Endothelial cell of umbilical vein (primary cell): Measurements from ENCODE around the gene SLC1A7. TPM values are rescaled to one million over a fixed set of nuclear protein-coding genes. Genes with fewer than 3 reads are reported as not detected.

Source experiments
- BruUV-seq: library from RNA; stranded (reverse); fragments of 400-500 nt; replicated peaks from 2 replicates; lab custom pipeline; 2021; lab: Mats Ljungman, UMichigan
- CTCF ChIA-PET: fragments of 300-600, 350-600 bp; sonication (Branson Sonifier 250); formaldehyde crosslinking; loops from one replicate; lab custom pipeline; 2021; ENCODE audit warnings: antibody characterized with exemption, inconsistent platforms; lab: Charles Lee
- POLR2A ChIA-PET: fragments of 300-600, 350-600 bp; sonication (Branson Sonifier 250); formaldehyde crosslinking; loops from one replicate; lab custom pipeline; 2021; ENCODE audit warnings: antibody characterized with exemption, inconsistent platforms; lab: Charles Lee
- DNase-seq: peaks from one replicate; pipeline ENCODE4 v3.0.0-alpha.2; 2011; ENCODE audit warnings: low read depth, low spot score
- FAIRE-seq: peaks from 2 replicates; lab custom pipeline; 2011; peaks lifted over from hg19 to GRCh38; lab: Jason Lieb, UNC
- H2AFZ ChIP-seq: 2 replicates; pipeline ENCODE4 v1.6.0; 2012; ENCODE audit warnings: low read depth, low read length, control low read depth, inconsistent platforms
- H3K27ac ChIP-seq: 2 replicates; pipeline ENCODE4 v1.5.1; 2011; ENCODE audit warnings: low read depth, mild to moderate bottlenecking, control low read depth, low read length, moderate library complexity; ENCODE audit not compliant: insufficient read depth
- H3K27me3 ChIP-seq, 2 experiments: 2 replicates each; pipeline versions ENCODE4 v1.6.0 to v1.6.1; 2011; ENCODE audit warnings: low read length in 2 of 2, mixed read lengths in 1 of 2; ENCODE audit not compliant: control insufficient read depth in 2 of 2, insufficient read depth in 2 of 2
- H3K36me3 ChIP-seq, 2 experiments: 2 replicates in 1 of 2; 3 replicates in 1 of 2; pipeline ENCODE4 v1.5.1; 2011; ENCODE audit warnings: low read length in 2 of 2, mild to moderate bottlenecking in 1 of 2, moderate library complexity in 1 of 2; ENCODE audit not compliant: control insufficient read depth in 2 of 2, insufficient read depth in 2 of 2; ENCODE audit errors: extremely low read depth in 1 of 2
- H3K4me1 ChIP-seq: 3 replicates; pipeline ENCODE4 v1.5.1; 2011; ENCODE audit warnings: mild to moderate bottlenecking, low read length; ENCODE audit not compliant: control insufficient read depth, insufficient read depth; ENCODE audit errors: extremely low read depth
- H3K4me2 ChIP-seq: 2 replicates; pipeline ENCODE4 v1.6.1; 2011; ENCODE audit warnings: low read length, control low read depth, mixed read lengths; ENCODE audit not compliant: insufficient read depth
- H3K4me3 ChIP-seq, 3 experiments: fragments of 200-600 bp in 1 of 3; sonication (generic), shearing (Covaris generic) in 1 of 3; replicated peaks in 1 of 3; 2 replicates each; pipeline ENCODE4 v1.5.1; 2011 to 2016; ENCODE audit warnings: control low read depth in 3 of 3, low read length in 3 of 3, mild to moderate bottlenecking in 2 of 3, inconsistent platforms in 1 of 3, low read depth in 1 of 3, moderate library complexity in 1 of 3; ENCODE audit not compliant: insufficient read depth in 1 of 3
- H3K79me2 ChIP-seq: 2 replicates; pipeline ENCODE4 v1.6.0; 2012; ENCODE audit warnings: low read length, inconsistent platforms; ENCODE audit not compliant: control insufficient read depth, insufficient read depth
- H3K9ac ChIP-seq: replicated peaks from 2 replicates; pipeline ENCODE3; 2011; ENCODE audit warnings: low read length, control low read depth; ENCODE audit not compliant: insufficient read depth; ENCODE audit errors: extremely low read depth
- H3K9me1 ChIP-seq: replicated peaks from 3 replicates; pipeline ENCODE4 v1.6.0; 2011; ENCODE audit warnings: mild to moderate bottlenecking, low read length; ENCODE audit not compliant: control insufficient read depth, insufficient read depth; ENCODE audit errors: extremely low read depth
- H3K9me3 ChIP-seq: replicated peaks from 2 replicates; pipeline ENCODE4 v1.5.1; 2012; ENCODE audit warnings: low read length, inconsistent platforms; ENCODE audit not compliant: control insufficient read depth, insufficient read depth
- H4K20me1 ChIP-seq: replicated peaks from 2 replicates; pipeline ENCODE3; 2011; ENCODE audit warnings: mild to moderate bottlenecking, low read length; ENCODE audit not compliant: control insufficient read depth, insufficient read depth; ENCODE audit errors: extremely low read depth
- CTCF ChIP-seq, 2 donors: IDR thresholded peaks; 1 replicate in 1 of 2; 2 replicates in 1 of 2; pipeline ENCODE4 v1.5.1; 2011; ENCODE audit warnings: low read length in 2 of 2, mild to moderate bottlenecking in 2 of 2, moderate library complexity in 2 of 2, control low read depth in 1 of 2, inconsistent platforms in 1 of 2, low read depth in 1 of 2; ENCODE audit not compliant: insufficient read depth in 1 of 2; ENCODE audit errors: extremely low read depth in 1 of 2
- EZH2 ChIP-seq: IDR thresholded peaks from 2 replicates; pipeline ENCODE4 v1.6.1; 2012; ENCODE audit warnings: borderline replicate concordance, low read depth, mild to moderate bottlenecking, moderate library complexity, low read length, inconsistent platforms; ENCODE audit not compliant: severe bottlenecking
- FOS ChIP-seq: IDR thresholded peaks from 2 replicates; pipeline ENCODE4 v1.6.1; 2011; ENCODE audit warnings: mild to moderate bottlenecking, low read length, moderate library complexity, borderline replicate concordance; ENCODE audit not compliant: insufficient read depth
- GATA2 ChIP-seq: IDR thresholded peaks from 2 replicates; pipeline ENCODE4 v1.7.0; 2011; ENCODE audit warnings: low read depth, mild to moderate bottlenecking, moderate library complexity, mixed read lengths, low read length; ENCODE audit not compliant: insufficient read length, insufficient read depth
- JUN ChIP-seq: IDR thresholded peaks from 2 replicates; pipeline ENCODE4 v1.6.1; 2011; ENCODE audit warnings: borderline replicate concordance, low read depth; ENCODE audit not compliant: insufficient read length, insufficient read depth
- MAX ChIP-seq: IDR thresholded peaks from 2 replicates; pipeline ENCODE4 v1.6.1; 2011; ENCODE audit not compliant: insufficient read depth, insufficient read length
- MYC ChIP-seq: IDR thresholded peaks from one replicate; pipeline ENCODE4 v1.6.1; 2011; ENCODE audit warnings: mild to moderate bottlenecking, low read depth, low read length
- POLR2A ChIP-seq: IDR thresholded peaks from 2 replicates; pipeline ENCODE4 v1.6.1; 2012; ENCODE audit warnings: low read depth, mild to moderate bottlenecking, control low read depth, low read length
- POLR2AphosphoS5 ChIP-seq: IDR thresholded peaks from 2 replicates; pipeline ENCODE4 v1.6.1; 2012; ENCODE audit warnings: low read depth, mild to moderate bottlenecking, control low read depth, low read length, moderate library complexity; ENCODE audit not compliant: insufficient read depth
- dilution Hi-C: fragments of 300-500 bp; cut with MboI; formaldehyde crosslinking; loops from one replicate; pipeline ENCODE4 v1.15.0; 2019; ENCODE audit warnings: low sequenced_read_pairs; ENCODE audit not compliant: extremely low pct_ligation_motif_present
- intact Hi-C: fragments of 100-400 bp; cut with micrococcal nuclease; formaldehyde crosslinking; loops from one replicate; pipeline ENCODE4 v1.10.0; 2022
- polyA plus RNA-seq, 4 experiments: library from polyadenylated mRNA; depleted of rRNA in 3 of 4; stranded (reverse) in 3 of 4; unstranded in 1 of 4; fragments of >200 nt; gene quantifications; 2 replicates each; pipeline versions ENCODE4 v1.2.1 to v1.2.3, GENCODE V29; 2011 to 2012; ENCODE audit warnings: missing spikeins in 1 of 4
- total RNA-seq: library from RNA; stranded (reverse); gene quantifications from 2 replicates; pipeline ENCODE4 v1.2.3, GENCODE V29; 2021

Gene SLC1A7
- total and polyA plus RNA-seq, 2 donors (not counting 3 experiments of a cell fraction or from before 2014, with no cell fraction given): not detected

GRCh38 chr1:53166912-53167311 is 24.5 kb upstream of the SLC1A7 start:
- dilution Hi-C loops: no loop called here
- no peaks in the 10 kb centered on the region for H4K20me1 ChIP-seq
- no peaks in the 10 kb centered on the region for H3K4me1 ChIP-seq
- no peak overlapping the region for H3K9ac ChIP-seq
- H3K4me2 ChIP-seq: no peak overlapping the region
- no peaks in the 10 kb centered on the region for H3K36me3 ChIP-seq
- ChIA-PET POLR2A (no interaction called here), CTCF (interaction anchor here (1.5 to 1.9 kb wide), 3 partner anchors 10 to 15 kb away, joined by 4 read pairs; no protein-coding TSS in a partner anchor)
- H3K4me3 ChIP-seq: no peak overlapping the region
- intact Hi-C loops: no loop called here
- H3K27ac ChIP-seq: no peak overlapping the region
- no peak for DNase-seq
- H3K79me2 ChIP-seq: no peaks in the 10 kb centered on the region
- no peak for FAIRE-seq
- H3K9me1 ChIP-seq: no peaks in the 10 kb centered on the region
- H3K9me3 ChIP-seq: no peaks in the 10 kb centered on the region
- TF ChIP-seq CTCF (IDR thresholded peaks at IDR 0.05; ENCODE audit: extremely low read depth in 1 of 2, insufficient read depth in 1 of 2, low read depth in 1 of 2, low read length in 2 of 2) (no peak), JUN (no peak), POLR2A (no peak), GATA2 (no peak), MAX (no peak), MYC (no peak), FOS (no peak), EZH2 (no peak), POLR2AphosphoS5 (no peak)
- H3K27me3 ChIP-seq: peaks cover 15 to 17% of the 10 kb centered on the region in 2 experiments
- no peak overlapping the region for H2AFZ ChIP-seq
- BruUV-seq: no TSS peak
